Sciatic nerve (tissue), 2 donors: ENCODE data around the gene RNF141. TPM values are rescaled to one million over a fixed set of nuclear protein-coding genes. Genes with fewer than 3 reads are reported as not detected.

Source experiments
- ATAC-seq: fragments of 200-7000 bp; cut with Tn5 transposase; one replicate; pipeline ENCODE4 v1.9.1; 2020; ENCODE audit warnings: mild to moderate bottlenecking, moderate library complexity
- DNase-seq: peaks from one replicate; pipeline ENCODE4 v3.0.0-alpha.2; 2020; ENCODE audit warnings: low spot score
- intact Hi-C: fragments of 100-400 bp; cut with DNase I; formaldehyde crosslinking; loops from one replicate; pipeline ENCODE4 v1.14.2; 2022
- total RNA-seq: library from RNA; stranded (reverse); fragmentation: NEBNext Ultra II Directional; extraction: Animal tissue kit (Norgen Biotek cat#: 25700); gene quantifications from one replicate; pipeline ENCODE4 v1.2.1, GENCODE V29; 2021
- donor health status: DM: no; HTN: no; CAD: no.
- donor health status: DM: no; HTN: no; CAD: no.

RNF141 gene
- total RNA-seq, 1 donor from 2014 or later, result 84.7 TPM

DNA sequence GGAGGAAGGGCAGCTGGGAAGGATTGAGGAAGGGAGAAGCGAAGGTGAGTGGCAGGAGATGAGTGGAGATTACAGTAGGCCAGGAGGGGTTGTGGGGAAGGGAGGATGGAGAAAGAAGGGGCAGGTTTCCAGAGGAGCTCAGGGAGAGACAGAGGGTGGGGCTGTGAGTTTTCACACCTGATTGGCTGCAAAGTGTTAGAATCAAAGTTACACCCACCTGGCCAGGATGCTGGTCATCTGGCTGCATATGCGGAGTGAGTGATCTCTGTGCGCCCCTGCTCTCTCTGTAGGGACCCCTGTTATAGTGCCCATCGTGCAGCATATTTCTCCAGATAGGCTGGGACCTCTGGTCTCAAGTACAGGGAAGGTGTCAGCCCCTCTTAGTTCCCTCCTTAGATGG lies 67.6 kb downstream of the RNF141 start:
- ATAC-seq (no peak), DNase-seq (no peak)
- intact Hi-C loops, result no loop called here

DNA sequence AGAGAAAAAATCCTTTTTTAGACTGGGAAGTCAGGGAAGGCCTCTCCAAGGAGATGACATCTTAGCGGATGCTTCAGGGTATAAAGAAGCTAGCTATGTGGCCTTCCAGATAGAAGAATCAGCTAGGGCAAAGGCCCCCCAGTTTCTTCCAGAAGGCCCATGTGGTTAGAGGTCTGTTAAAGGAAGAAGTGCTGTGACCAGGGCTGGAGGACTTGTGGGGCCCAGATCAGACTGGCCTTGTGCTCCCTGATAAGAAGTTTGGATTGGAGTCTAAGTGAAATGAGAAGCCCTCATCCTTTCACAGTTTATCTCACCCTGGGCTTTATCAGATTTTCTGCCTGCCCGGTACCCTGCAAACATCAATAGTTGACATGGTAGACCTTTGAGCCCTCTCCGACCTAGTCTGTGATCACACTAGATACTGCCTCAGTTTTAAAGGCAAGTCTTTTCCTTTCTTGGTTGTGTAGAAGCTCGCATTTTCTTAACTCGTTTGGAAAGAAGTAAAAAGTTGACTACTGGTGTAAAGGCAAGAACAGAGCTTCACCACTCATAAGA lies 78.2 kb downstream of the RNF141 start:
- intact Hi-C loops, result no loop called here
- no peak for ATAC-seq
- DNase-seq, result no peak

Other genes with a start within 250 kb of the RNF141 start
- 141 TPM for gene SBF2, start 247.0 kb downstream of the RNF141 start, total RNA-seq
- gene ADM, start 236.1 kb downstream of the RNF141 start, total RNA-seq, result 92.4 TPM
- gene AMPD3, start 85.9 kb downstream of the RNF141 start, total RNA-seq, result 9.1 TPM
- 48.4 TPM for gene LYVE1, start 27.5 kb upstream of the RNF141 start, total RNA-seq
- 9.6 TPM for gene IRAG1, start 152.6 kb upstream of the RNF141 start, total RNA-seq
- gene CTR9, start 210.1 kb upstream of the RNF141 start, total RNA-seq, result 31.9 TPM